ENCODE results near the gene TCF7L2.

Gene TCF7L2

DNA sequence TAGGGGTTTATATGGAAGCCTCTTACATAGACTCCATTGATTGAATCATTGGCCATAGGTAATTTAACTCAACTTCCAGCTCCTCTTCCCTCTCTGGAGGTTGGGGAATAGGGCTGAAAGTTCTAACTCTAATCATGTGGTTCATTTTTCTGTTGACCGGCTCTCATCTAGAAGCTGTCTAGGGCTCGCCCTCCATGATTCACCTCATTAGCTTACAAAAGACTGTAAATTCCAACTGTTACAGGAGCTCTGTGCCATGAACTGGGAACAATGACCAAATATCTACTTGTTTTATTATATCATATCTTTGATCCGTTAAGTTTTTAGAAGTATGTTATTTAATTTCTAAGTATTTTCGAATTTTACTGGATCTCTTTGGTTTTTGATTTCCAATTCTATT, 263.0 kb downstream of the TCF7L2 start:
- TF ChIP-seq OSR1 (CRISPR knock-in tag; IDR thresholded peaks at IDR 0.05) (no peak), CSDC2 (CRISPR knock-in tag; IDR thresholded peaks at IDR 0.05) (no peak)
- no peak for ATAC-seq

DNA sequence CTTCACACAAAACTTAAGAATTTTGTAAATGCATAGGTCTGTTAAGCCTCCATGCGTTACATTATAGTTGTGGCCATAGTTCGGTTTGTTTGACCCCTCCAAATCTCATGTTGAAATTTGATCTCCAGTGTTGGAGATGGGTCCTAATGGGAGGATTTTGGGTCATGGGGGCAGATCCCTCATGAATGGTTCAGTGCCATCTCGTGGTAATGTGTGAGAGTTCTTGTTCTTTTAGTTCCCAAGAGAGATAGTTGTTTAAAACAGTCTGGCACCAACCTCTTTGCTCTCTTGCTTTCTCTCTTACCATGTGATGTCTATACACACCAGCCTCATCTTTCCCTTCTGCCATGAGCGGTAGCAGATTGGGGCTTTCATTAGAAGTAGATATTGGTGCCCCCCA, 264.3 kb downstream of the TCF7L2 start:
- TF ChIP-seq, protein P1, sequence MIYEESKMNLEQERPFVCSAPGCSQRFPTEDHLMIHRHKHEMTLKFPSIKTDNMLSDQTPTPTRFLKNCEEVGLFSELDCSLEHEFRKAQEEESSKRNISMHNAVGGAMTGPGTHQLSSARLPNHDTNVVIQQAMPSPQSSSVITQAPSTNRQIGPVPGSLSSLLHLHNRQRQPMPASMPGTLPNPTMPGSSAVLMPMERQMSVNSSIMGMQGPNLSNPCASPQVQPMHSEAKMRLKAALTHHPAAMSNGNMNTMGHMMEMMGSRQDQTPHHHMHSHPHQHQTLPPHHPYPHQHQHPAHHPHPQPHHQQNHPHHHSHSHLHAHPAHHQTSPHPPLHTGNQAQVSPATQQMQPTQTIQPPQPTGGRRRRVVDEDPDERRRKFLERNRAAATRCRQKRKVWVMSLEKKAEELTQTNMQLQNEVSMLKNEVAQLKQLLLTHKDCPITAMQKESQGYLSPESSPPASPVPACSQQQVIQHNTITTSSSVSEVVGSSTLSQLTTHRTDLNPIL (CRISPR knock-in tag; IDR thresholded peaks at IDR 0.05; ENCODE audit: low read depth): no peak
- TF ChIP-seq ZC3H10 (CRISPR knock-in tag; IDR thresholded peaks at IDR 0.05) (no peak), RARB (CRISPR knock-in tag; IDR thresholded peaks at IDR 0.05) (no peak), ZNF8 (CRISPR knock-in tag; IDR thresholded peaks at IDR 0.05) (no peak)
- TF ChIP-seq, protein P2, sequence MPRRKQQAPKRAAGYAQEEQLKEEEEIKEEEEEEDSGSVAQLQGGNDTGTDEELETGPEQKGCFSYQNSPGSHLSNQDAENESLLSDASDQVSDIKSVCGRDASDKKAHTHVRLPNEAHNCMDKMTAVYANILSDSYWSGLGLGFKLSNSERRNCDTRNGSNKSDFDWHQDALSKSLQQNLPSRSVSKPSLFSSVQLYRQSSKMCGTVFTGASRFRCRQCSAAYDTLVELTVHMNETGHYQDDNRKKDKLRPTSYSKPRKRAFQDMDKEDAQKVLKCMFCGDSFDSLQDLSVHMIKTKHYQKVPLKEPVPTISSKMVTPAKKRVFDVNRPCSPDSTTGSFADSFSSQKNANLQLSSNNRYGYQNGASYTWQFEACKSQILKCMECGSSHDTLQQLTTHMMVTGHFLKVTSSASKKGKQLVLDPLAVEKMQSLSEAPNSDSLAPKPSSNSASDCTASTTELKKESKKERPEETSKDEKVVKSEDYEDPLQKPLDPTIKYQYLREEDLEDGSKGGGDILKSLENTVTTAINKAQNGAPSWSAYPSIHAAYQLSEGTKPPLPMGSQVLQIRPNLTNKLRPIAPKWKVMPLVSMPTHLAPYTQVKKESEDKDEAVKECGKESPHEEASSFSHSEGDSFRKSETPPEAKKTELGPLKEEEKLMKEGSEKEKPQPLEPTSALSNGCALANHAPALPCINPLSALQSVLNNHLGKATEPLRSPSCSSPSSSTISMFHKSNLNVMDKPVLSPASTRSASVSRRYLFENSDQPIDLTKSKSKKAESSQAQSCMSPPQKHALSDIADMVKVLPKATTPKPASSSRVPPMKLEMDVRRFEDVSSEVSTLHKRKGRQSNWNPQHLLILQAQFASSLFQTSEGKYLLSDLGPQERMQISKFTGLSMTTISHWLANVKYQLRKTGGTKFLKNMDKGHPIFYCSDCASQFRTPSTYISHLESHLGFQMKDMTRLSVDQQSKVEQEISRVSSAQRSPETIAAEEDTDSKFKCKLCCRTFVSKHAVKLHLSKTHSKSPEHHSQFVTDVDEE (CRISPR knock-in tag; IDR thresholded peaks at IDR 0.05): no peak
- TF ChIP-seq, protein P3, sequence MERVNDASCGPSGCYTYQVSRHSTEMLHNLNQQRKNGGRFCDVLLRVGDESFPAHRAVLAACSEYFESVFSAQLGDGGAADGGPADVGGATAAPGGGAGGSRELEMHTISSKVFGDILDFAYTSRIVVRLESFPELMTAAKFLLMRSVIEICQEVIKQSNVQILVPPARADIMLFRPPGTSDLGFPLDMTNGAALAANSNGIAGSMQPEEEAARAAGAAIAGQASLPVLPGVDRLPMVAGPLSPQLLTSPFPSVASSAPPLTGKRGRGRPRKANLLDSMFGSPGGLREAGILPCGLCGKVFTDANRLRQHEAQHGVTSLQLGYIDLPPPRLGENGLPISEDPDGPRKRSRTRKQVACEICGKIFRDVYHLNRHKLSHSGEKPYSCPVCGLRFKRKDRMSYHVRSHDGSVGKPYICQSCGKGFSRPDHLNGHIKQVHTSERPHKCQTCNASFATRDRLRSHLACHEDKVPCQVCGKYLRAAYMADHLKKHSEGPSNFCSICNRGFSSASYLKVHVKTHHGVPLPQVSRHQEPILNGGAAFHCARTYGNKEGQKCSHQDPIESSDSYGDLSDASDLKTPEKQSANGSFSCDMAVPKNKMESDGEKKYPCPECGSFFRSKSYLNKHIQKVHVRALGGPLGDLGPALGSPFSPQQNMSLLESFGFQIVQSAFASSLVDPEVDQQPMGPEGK (CRISPR knock-in tag; IDR thresholded peaks at IDR 0.05; ENCODE audit: borderline replicate concordance): no peak
- ATAC-seq: no peak

DNA sequence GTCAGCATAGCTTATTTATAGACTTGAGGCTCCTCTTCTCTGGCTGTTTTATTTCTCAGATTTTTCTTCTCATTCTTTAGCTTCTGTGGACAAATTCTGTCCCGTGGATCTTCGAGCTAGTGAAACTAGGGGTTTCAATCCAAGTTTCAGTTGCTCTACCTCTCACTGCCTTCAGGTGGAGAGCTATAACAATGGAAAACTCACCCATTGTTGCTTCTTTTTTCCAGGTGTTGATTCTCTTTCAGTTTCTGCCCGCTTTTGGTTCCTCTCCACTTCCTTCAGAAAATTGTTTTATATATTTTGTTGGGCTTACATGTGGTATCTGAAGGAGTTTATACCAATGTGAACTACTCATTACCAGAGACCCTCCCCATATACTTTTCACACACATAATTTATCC, 266.1 kb downstream of the TCF7L2 start:
- TF ChIP-seq RARB (CRISPR knock-in tag; IDR thresholded peaks at IDR 0.05) (no peak), ISL1 (CRISPR knock-in tag; IDR thresholded peaks at IDR 0.05) (no peak), TCF4 (CRISPR knock-in tag; IDR thresholded peaks at IDR 0.05; ENCODE audit: borderline replicate concordance) (no peak), GLIS3 (CRISPR knock-in tag; IDR thresholded peaks at IDR 0.05) (no peak), PPARA (CRISPR knock-in tag; IDR thresholded peaks at IDR 0.05; ENCODE audit: borderline replicate concordance) (no peak), ZNF70 (CRISPR knock-in tag; IDR thresholded peaks at IDR 0.05) (no peak), BACH2 (CRISPR knock-in tag; IDR thresholded peaks at IDR 0.05; ENCODE audit: borderline replicate concordance) (no peak), ZNF8 (CRISPR knock-in tag; IDR thresholded peaks at IDR 0.05) (no peak), OSR1 (CRISPR knock-in tag; IDR thresholded peaks at IDR 0.05) (no peak), ESRRG (CRISPR knock-in tag; IDR thresholded peaks at IDR 0.05) (no peak)
- TF ChIP-seq, protein P4, sequence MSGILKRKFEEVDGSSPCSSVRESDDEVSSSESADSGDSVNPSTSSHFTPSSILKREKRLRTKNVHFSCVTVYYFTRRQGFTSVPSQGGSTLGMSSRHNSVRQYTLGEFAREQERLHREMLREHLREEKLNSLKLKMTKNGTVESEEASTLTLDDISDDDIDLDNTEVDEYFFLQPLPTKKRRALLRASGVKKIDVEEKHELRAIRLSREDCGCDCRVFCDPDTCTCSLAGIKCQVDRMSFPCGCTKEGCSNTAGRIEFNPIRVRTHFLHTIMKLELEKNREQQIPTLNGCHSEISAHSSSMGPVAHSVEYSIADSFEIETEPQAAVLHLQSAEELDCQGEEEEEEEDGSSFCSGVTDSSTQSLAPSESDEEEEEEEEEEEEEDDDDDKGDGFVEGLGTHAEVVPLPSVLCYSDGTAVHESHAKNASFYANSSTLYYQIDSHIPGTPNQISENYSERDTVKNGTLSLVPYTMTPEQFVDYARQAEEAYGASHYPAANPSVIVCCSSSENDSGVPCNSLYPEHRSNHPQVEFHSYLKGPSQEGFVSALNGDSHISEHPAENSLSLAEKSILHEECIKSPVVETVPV (CRISPR knock-in tag; IDR thresholded peaks at IDR 0.05): no peak
- TF ChIP-seq, protein P5, sequence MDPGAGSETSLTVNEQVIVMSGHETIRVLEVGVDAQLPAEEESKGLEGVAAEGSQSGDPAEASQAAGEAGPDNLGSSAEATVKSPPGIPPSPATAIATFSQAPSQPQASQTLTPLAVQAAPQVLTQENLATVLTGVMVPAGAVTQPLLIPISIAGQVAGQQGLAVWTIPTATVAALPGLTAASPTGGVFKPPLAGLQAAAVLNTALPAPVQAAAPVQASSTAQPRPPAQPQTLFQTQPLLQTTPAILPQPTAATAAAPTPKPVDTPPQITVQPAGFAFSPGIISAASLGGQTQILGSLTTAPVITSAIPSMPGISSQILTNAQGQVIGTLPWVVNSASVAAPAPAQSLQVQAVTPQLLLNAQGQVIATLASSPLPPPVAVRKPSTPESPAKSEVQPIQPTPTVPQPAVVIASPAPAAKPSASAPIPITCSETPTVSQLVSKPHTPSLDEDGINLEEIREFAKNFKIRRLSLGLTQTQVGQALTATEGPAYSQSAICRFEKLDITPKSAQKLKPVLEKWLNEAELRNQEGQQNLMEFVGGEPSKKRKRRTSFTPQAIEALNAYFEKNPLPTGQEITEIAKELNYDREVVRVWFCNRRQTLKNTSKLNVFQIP (CRISPR knock-in tag; IDR thresholded peaks at IDR 0.05; ENCODE audit: borderline replicate concordance, low read depth): no peak
- TF ChIP-seq, protein P3 (CRISPR knock-in tag; IDR thresholded peaks at IDR 0.05; ENCODE audit: borderline replicate concordance): no peak
- ATAC-seq: no peak

All from SK-N-SH treated with all-trans-retinoic acid at 6 μM for 48 hours (cell line).